DND-41 (cell line): ENCODE measurements around the gene VASH1.

Experiments
- ATAC-seq: fragments of 200-7000 bp; cut with Tn5 transposase; 3 replicates; pipeline ENCODE4 v1.9.1; 2021; ENCODE audit warnings: low read depth; ENCODE audit not compliant: insufficient read depth
- DNase-seq: peaks from one replicate; pipeline ENCODE4 v3.0.0-alpha.2; 2020
- H2AFZ ChIP-seq: 2 replicates; pipeline ENCODE4 v1.6.0; 2012; ENCODE audit warnings: low read depth, low read length
- H3K27ac ChIP-seq: 2 replicates; pipeline ENCODE4 v1.5.1; 2012; ENCODE audit warnings: low read length, inconsistent platforms
- H3K27me3 ChIP-seq: fragments of 200-600 bp; sonication (generic); 2 replicates; pipeline ENCODE4 v1.6.0; 2012; ENCODE audit warnings: low read length, mild to moderate bottlenecking, inconsistent platforms; ENCODE audit not compliant: insufficient read depth, poor library complexity
- H3K36me3 ChIP-seq: 2 replicates; pipeline ENCODE4 v1.5.1; 2012; ENCODE audit warnings: low read length, inconsistent platforms; ENCODE audit not compliant: insufficient read depth
- H3K4me1 ChIP-seq: 2 replicates; pipeline ENCODE4 v1.5.1; 2012; ENCODE audit warnings: mild to moderate bottlenecking, low read length; ENCODE audit not compliant: insufficient read depth
- H3K4me2 ChIP-seq: 2 replicates; pipeline ENCODE4 v1.6.0; 2012; ENCODE audit warnings: mild to moderate bottlenecking, moderate library complexity, low read length, inconsistent platforms; ENCODE audit not compliant: insufficient read depth
- H3K4me3 ChIP-seq, 2 experiments: fragments of 200-600 bp in 1 of 2; shearing (Covaris generic) in 1 of 2; 2 replicates each; pipeline ENCODE4 v1.5.1; 2012 to 2016; ENCODE audit warnings: inconsistent platforms in 2 of 2, low read length in 2 of 2, mild to moderate bottlenecking in 2 of 2, low read depth in 1 of 2, moderate library complexity in 1 of 2
- H3K79me2 ChIP-seq: 2 replicates; pipeline ENCODE4 v1.6.0; 2012; ENCODE audit warnings: low read length, inconsistent platforms; ENCODE audit not compliant: insufficient read depth
- H3K9ac ChIP-seq: 2 replicates; pipeline ENCODE4 v1.6.0; 2012; ENCODE audit warnings: low read depth, mild to moderate bottlenecking, inconsistent platforms, low read length, moderate library complexity
- H3K9me3 ChIP-seq: 2 replicates; pipeline ENCODE4 v1.5.1; 2012; ENCODE audit warnings: low read length, moderate library complexity, mild to moderate bottlenecking, inconsistent platforms; ENCODE audit not compliant: insufficient read depth, severe bottlenecking
- H4K20me1 ChIP-seq: 2 replicates; pipeline ENCODE4 v1.6.0; 2012; ENCODE audit warnings: low read length; ENCODE audit not compliant: insufficient read depth
- EZH2 ChIP-seq: IDR thresholded peaks from 3 replicates; pipeline ENCODE4 v1.6.1; 2012; ENCODE audit warnings: borderline replicate concordance, low read depth, mild to moderate bottlenecking, moderate library complexity, low read length, inconsistent platforms; ENCODE audit not compliant: severe bottlenecking
- TF ChIP-seq, protein P1 (sequence below): IDR thresholded peaks from 2 replicates; pipeline ENCODE4 v1.5.1; 2012; ENCODE audit warnings: borderline replicate concordance, low read length, moderate library complexity, mild to moderate bottlenecking; ENCODE audit not compliant: poor library complexity, severe bottlenecking; ENCODE audit errors: extremely low read depth

The VASH1 gene

DNA sequence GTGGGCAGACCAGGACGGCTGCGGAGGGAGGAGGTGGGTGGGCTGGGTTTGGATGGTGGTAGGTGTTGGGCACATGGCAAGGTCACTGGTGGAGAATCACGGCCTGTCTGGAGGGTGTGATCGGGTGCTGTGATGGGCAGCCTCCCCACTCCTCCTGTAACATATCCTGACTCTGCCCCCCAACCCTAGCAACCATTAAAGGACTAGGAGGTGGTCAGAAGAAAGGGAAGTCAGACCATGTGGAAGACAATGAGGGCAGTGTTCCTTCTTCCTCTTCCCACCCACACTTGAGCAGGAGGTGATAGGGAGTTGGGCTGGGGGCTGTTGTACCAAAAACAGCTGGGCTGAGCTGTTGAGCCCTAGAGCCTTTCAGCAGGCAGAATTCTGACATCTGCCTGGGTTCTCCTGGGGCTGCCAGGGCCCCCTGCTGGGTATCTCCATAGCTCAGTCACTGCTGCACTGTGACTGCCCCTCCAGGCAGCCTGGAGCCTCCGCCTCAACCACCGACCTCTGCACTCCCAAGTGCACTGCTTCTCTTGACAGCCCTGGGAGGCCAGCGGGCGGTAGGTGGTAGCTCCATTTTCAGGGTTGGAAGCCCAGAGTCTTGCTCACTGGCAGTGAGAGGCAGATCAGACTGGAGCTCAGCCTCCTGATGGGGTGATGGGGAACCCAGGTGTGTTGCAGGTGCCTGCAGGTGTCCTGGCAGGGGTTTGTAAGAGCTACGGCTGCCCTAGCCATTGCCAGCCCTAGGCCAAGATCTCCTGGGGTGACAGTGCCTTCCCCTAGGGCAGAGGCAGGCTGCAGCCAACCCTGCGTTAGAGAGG, 15.4 kb downstream of the VASH1 start:
- Histone ChIP-seq H2AFZ (no peak overlapping the region), H3K4me1 (no peaks in the 10 kb centered on the region), H4K20me1 (no peaks in the 10 kb centered on the region), H3K27ac (no peak overlapping the region), H3K9me3 (no peaks in the 10 kb centered on the region), H3K4me2 (no peak overlapping the region), H3K36me3 (peaks cover 8% of the 10 kb centered on the region; the same call in 1 of the 2 replicates), H3K79me2 (no peaks in the 10 kb centered on the region), H3K4me3 (no peak overlapping the region), H3K27me3 (no peaks in the 10 kb centered on the region), H3K9ac (no peak overlapping the region)
- no peak for DNase-seq
- TF ChIP-seq, protein P1, sequence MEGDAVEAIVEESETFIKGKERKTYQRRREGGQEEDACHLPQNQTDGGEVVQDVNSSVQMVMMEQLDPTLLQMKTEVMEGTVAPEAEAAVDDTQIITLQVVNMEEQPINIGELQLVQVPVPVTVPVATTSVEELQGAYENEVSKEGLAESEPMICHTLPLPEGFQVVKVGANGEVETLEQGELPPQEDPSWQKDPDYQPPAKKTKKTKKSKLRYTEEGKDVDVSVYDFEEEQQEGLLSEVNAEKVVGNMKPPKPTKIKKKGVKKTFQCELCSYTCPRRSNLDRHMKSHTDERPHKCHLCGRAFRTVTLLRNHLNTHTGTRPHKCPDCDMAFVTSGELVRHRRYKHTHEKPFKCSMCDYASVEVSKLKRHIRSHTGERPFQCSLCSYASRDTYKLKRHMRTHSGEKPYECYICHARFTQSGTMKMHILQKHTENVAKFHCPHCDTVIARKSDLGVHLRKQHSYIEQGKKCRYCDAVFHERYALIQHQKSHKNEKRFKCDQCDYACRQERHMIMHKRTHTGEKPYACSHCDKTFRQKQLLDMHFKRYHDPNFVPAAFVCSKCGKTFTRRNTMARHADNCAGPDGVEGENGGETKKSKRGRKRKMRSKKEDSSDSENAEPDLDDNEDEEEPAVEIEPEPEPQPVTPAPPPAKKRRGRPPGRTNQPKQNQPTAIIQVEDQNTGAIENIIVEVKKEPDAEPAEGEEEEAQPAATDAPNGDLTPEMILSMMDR, result no peak
- no peak for TF ChIP-seq EZH2
- ATAC-seq, result peak; percentile 37; the same call in 1 of the 3 replicates

DNA sequence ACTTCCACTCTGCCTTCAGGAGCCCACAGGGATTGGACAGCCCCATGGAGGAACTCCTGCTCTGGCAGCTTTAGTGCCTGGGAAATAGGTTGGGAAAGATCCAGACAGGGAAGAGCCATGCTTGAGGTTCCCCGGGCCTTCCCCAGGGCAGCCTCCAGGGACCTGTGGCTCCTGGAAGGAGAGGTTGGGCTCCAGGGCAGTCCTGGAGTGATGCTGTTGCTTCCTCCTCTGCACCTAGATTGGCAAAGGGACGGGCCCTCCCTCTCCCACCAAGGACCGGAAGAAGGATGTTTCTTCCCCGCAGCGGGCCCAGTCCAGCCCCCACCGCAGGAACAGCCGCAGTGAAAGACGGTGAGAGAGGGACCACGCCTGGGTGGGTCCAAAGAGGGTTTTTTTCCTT, 16.5 kb downstream of the VASH1 start:
- DNase-seq, result no peak
- H3K27me3 ChIP-seq, result no peaks in the 10 kb centered on the region
- H3K9ac ChIP-seq, result no peak overlapping the region
- no peaks in the 10 kb centered on the region for H3K79me2 ChIP-seq
- H4K20me1 ChIP-seq, result no peaks in the 10 kb centered on the region
- no peaks in the 10 kb centered on the region for H3K9me3 ChIP-seq
- no peak overlapping the region for H3K27ac ChIP-seq
- ATAC-seq, result 0 out of 3 replicates have a peak, but pooled peaks have one; percentile 30
- no peaks in the 10 kb centered on the region for H3K4me1 ChIP-seq
- H2AFZ ChIP-seq, result no peak overlapping the region
- no peak overlapping the region for H3K4me2 ChIP-seq
- TF ChIP-seq EZH2, result no peak
- TF ChIP-seq, protein P1, result no peak
- H3K36me3 ChIP-seq, result peaks cover 18% of the 10 kb centered on the region
- no peak overlapping the region for H3K4me3 ChIP-seq

DNA sequence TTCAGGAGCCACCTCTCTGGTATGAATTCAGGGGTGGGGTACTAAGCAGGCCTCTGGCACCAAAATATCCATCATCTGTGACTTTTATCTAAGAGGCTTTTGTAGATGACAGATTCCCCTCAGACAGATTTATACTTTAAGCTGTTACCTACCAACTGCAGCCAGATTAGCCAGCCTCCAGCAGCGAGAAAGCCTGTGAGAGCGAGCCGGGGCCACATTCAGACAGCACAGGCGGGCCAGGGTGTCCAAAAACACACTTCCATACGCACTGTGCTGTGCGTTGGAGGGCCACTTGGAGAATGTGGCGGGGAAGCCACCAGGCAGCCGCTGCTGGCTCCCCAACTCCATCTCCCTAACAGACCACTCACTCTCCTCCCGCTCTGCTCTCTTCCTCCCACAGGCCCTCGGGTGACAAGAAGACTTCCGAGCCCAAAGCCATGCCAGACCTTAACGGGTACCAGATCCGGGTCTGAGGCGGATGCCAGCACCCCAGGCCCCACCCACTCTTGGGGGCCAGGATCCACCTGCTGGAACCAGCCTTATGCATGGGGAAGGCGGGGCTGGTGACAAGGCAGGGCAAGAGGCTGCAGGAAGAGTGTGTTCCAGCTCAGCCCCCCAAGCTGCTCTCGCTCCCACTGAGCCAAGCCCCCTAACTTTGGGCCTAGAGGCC, 17.4 kb downstream of the VASH1 start:
- Histone ChIP-seq H3K9me3 (no peaks in the 10 kb centered on the region), H3K27me3 (no peaks in the 10 kb centered on the region), H3K4me2 (no peak overlapping the region), H3K4me1 (no peaks in the 10 kb centered on the region), H3K9ac (no peak overlapping the region), H3K79me2 (no peaks in the 10 kb centered on the region), H4K20me1 (no peaks in the 10 kb centered on the region), H3K27ac (no peak overlapping the region), H3K36me3 (peaks cover 28% of the 10 kb centered on the region), H3K4me3 (no peak overlapping the region), H2AFZ (no peak overlapping the region)
- no peak for DNase-seq
- ATAC-seq, result no peak
- no peak for TF ChIP-seq EZH2
- TF ChIP-seq, protein P1, result no peak
